Activated T-cell treated with anti-CD3 and anti-CD28 coated beads, Interleukin-2, amount 50 U/mL, for 48 hours (primary cell): ENCODE results near the gene CACNA1E.

Experiments
- DNase-seq, 2 experiments: peaks; one replicate each; pipeline ENCODE4 v3.0.0-alpha.2; 2020

Gene CACNA1E

GRCh38 chr1:181592255-181592859 lies 109.0 kb downstream of the CACNA1E start:
- DNase-seq: no peak

GRCh38 chr1:181593042-181593441 lies 109.7 kb downstream of the CACNA1E start:
- DNase-seq: no peak

- DNase-seq: no peak
Measured at GRCh38 chr1:181594553-181594952, 111.2 kb downstream of the CACNA1E start.

GRCh38 chr1:181595234-181595633 lies 111.9 kb downstream of the CACNA1E start:
- no peak for DNase-seq

GRCh38 chr1:181601186-181601950 lies 118.1 kb downstream of the CACNA1E start:
- DNase-seq: no peak

- no peak for DNase-seq
Measured at GRCh38 chr1:181603735-181604410, 120.6 kb downstream of the CACNA1E start.

GRCh38 chr1:181604482-181605249 lies 121.3 kb downstream of the CACNA1E start:
- DNase-seq: no peak

GRCh38 chr1:181607524-181607923 lies 124.2 kb downstream of the CACNA1E start:
- no peak for DNase-seq

GRCh38 chr1:181608386-181608785 lies 125.1 kb downstream of the CACNA1E start:
- no peak for DNase-seq

- no peak for DNase-seq
Measured at GRCh38 chr1:181608948-181609347, 125.6 kb downstream of the CACNA1E start.

GRCh38 chr1:181612100-181612499 lies 128.8 kb downstream of the CACNA1E start:
- DNase-seq: no peak

GRCh38 chr1:181618559-181618958 lies 135.2 kb downstream of the CACNA1E start:
- DNase-seq: no peak

GRCh38 chr1:181620183-181620582 lies 136.9 kb downstream of the CACNA1E start:
- no peak for DNase-seq

GRCh38 chr1:181623850-181624249 lies 140.5 kb downstream of the CACNA1E start:
- DNase-seq: no peak

GRCh38 chr1:181626279-181626938 lies 143.1 kb downstream of the CACNA1E start:
- DNase-seq: no peak

- no peak for DNase-seq
Measured at GRCh38 chr1:181630398-181630797, 147.1 kb downstream of the CACNA1E start.

- DNase-seq: no peak
Measured at GRCh38 chr1:181630838-181631237, 147.5 kb downstream of the CACNA1E start.

- no peak for DNase-seq
Measured at GRCh38 chr1:181632492-181632891, 149.2 kb downstream of the CACNA1E start.

- no peak for DNase-seq
Measured at GRCh38 chr1:181632960-181633359, 149.6 kb downstream of the CACNA1E start.

GRCh38 chr1:181635110-181635509 lies 151.8 kb downstream of the CACNA1E start:
- no peak for DNase-seq

- DNase-seq: no peak
Measured at GRCh38 chr1:181637998-181638397, 154.7 kb downstream of the CACNA1E start.

GRCh38 chr1:181640956-181641355 lies 157.6 kb downstream of the CACNA1E start:
- no peak for DNase-seq

- no peak for DNase-seq
Measured at GRCh38 chr1:181643631-181644030, 160.3 kb downstream of the CACNA1E start.
